Kidney capillary endothelial cell (primary cell): ENCODE data around the gene RAD52.

Experiments used
- DNase-seq: peaks from one replicate; pipeline ENCODE4 v3.0.0-alpha.2; 2018; ENCODE audit warnings: low spot score

Gene RAD52

DNA sequence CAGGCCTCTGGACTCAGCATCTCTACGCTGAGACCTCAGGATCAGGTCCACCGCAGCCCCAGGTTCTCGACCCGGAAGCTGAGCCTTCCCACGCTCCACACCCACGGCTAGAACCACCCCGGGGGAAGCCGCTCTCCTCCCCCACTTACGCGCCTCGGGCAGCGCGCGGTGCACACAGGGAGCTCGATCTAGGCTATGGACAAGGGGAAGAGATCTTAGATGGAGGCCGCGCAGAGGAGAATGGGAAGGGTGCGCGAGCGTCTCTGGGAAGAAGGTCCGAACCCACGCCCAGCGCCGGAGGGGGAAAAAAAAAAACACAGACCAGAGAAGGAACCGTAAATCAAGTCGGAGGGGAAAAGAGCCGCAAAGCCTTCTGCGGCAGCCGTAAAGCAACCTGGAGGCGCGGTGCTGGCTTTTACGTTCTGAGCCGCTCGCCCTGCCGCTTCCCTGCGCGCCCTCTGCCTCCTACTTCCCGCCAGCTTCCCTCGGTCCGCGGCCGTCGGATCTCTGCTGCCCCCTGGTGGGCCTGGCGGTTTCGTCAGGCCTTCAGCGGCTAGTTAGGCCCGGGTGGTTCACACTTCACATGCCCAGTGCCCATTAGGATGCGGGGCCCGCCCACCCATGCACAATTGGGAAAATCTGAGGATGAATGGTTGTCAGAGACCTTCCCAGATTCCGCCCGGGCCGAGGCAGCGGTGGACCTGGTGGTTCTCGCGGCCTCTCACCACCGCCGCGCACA is at the start of gene RAD52:
Gene RAD52 (minus strand): TSS at position 242 of the 739 bp plus-strand sequence. CDS start 16,636 bp downstream, outside the sequence.
- DNase-seq: peak; percentile 97

DNA sequence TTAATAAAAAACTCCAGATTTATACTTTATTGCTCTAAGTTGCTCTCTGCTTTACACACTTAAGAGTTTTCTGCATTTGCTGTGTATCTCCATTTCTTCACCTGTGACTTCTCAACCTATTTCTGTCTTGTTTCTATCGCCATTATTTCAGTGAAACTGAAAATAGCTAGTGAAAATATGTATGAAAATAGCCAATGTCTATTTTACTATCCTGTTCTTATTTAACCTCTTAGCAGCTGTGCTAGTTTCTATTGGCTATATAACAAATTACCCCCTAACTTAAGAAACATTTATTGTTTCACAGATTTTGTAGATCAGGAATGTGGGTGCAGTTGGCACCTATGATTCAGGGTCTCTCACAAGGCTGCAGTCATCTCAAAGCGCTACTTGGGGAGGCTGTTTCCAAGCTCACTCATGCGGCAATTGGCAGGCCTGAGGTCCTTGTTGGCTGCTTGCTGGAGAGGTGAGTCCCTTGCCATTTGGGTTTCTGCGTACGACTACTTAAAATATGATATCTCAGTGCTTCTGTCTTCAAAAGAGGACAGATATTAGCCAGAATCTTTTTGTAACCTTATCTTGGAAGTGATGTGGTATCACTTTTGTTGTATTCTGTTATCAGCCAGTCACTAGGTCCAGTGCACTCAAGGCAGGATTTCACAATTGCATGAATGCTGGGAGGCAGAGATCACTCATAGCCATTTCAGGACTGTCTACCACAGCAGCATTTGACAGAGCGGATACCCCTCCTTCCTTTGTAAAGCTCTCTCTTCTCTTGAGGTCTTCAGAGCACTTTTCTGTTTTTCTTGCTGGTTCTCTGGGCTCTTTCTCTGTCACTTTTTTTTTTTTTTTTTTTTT is 48.8 kb upstream of the RAD52 start:
- no peak for DNase-seq

DNA sequence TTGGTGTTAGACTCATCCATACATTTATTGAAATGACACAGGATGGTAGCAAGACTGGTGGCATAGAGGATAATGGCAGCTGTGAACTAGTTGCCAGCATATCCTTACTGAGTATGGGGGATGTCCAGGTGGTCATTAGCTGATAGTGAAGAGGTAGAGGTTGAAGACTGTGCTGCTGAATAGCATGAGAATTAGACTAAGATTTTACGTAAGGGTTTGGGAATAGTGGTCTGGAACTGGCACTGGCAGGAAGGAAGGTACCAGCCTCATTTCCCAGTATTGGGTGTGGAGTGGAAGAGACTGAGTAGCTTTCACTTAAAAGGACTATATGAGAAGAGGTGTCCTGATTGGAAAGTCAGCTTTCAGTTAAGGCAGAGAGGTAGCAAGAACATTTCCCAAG is 48.0 kb upstream of the RAD52 start:
- no peak for DNase-seq

DNA sequence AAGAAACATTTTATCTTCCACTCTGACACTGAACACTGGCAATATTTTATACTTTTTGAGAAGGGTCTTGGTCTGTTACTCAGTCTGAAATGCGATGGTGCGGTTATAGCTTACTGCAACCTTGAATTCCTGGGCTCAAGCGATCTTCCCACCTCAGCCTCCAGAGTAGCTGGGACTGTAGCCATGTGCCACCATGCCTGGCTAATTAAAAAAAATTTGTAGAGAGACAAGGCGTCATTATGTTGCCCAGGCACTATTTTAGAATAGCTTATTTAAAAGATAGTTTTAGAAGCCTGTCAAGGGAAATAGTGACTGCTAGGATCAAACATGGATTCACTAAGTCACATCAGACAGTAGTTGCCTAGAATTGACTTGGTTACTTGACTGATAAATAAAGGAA is 47.4 kb upstream of the RAD52 start:
- DNase-seq: no peak

DNA sequence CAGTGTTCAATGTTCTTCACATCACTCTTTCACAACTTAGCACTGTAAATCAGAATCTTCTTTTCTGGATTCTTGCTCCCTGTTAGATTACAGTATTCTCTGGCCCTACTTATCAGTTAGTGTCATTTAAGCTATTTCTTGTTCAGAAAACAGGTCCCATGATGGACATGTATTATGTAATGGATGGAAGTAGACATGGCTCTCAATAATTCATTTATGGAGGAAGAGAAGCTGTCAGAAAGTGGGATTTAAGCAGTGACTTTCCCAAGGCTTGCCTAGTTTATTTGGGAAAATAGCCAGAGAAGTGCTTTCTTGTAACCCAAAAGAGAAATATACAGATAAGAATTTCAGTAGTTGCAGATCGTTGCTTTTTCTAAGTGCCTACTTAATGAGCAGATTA is 43.2 kb upstream of the RAD52 start:
- DNase-seq: no peak

DNA sequence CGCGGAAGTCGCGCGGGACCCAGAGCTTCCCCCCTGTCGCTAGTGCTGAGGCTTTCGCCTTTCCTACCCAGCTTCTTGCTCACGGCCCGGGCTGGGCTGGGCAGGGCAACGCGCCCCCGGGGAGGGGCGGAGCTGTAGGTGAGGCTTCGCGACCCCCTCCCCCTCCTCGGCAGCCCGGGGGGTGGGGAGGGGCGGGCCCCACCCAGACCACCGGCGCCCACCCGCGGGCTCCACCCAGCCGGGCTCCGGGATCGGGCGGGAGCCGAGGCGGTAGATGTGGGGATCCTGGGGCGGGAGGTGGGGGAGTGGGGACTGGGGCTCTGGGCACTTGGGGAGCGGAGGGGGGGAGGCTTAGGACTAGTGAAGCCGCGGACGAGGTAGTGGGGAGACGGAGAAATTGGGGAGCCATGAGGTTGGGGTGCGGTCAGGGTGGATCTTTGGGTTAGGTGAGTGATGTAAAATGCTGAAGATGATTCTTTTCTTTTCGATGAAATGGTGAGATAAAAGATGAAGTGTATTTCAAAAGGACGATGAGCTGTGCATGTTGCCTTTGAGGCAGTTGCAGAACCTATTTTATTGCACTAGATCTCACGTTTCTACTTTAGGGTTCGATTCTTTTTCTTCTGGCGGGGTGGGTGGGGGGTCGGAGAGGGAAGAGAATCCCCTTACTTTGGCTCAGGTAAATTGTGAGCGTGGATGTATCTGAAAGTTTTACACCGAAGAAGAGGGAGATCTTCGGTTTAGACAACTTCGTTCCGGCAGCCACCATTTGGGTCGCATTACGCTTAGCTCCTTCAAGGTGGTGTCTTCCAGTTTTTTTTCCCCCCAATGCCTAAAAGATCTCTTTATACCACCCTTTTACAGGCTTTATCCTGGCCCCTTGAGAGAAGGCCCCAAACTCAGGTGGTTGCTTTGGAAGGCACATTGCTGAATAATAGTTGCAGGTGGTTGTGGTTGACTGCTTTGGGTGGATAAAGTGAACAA is 42.1 kb upstream of the RAD52 start:
- DNase-seq: no peak

DNA sequence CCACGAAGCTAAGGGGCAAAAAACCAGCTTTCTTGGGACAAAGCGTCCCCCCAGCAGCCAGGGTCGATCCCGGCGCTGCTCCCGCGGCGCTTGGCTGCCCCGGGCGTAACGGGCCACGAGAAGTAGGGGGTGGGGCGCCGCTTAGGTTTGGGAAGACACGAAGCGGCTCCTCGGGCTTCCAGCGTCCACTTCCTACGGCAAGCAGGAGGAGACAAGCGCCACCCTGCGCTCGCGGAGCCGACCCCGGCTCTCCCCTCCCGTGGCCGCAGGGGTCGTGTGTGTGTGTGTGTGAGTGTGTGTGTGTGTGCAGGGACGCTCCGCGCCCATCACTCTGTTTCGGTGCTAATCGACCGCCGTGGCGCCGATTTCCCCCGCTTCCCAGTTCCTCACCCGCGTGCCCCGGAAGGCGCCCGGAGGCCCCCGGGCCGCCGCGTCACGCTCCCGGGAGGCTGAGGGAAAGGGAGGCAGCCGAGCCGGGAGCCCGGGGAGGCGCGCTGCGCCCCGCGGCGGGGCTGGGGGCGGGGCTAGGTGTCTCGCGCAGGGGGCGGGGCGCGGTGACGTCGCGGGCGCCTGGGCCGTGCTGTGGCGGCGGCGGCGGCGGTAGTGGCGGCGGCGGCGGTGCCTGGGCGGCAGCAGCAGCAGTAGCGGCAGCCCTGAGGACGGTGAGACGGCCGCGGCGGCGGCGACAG is 41.3 kb upstream of the RAD52 start, which contains the start of gene ERC1:
Gene ERC1 (plus strand): TSS at position 563 of the 689 bp plus-strand sequence. CDS start 36,681 bp downstream, outside the sequence.
- peak; percentile 80 for DNase-seq

DNA sequence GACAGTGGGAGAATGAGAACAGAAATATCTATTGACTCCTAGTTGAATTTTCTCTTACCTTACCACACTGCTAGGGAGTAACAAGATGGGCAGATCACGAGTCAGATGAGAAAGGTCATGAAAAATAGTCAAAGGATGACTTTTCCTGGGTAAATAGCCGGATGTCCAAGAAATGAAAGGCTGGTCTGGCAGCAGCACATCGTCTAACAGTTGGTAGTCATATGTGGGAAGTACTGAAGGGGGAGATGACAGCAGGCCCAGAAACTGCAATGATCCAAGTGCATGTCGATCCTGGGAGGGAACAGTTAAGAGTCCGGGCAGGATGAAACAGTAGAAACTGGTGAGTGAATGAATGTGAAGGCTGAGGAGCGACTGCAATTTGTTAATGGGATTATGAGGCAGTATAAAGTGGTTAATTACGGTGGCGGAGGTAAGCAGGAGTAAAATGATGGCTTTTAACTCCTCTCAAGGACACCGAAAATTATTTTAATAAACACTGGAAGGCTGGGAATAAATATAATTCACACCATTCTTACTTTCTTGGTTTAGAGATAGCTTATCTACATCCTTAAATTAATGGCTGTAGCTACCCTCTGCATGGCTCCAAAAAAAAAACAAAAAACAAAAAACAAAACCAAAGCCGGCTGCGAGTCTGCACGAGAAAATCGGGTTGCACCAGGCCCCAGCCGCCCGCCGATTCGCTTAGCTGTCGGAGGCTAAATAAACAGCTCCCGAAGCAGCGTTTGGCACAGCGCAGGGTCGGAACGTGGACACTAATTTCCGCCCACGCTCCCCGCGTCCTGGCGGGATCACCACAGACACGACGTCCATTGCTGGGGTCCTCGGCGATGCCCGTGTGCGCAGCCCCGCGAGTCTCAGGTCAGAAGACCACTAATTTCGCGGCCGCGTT is 40.5 kb upstream of the RAD52 start:
- DNase-seq: peak; percentile 77

DNA sequence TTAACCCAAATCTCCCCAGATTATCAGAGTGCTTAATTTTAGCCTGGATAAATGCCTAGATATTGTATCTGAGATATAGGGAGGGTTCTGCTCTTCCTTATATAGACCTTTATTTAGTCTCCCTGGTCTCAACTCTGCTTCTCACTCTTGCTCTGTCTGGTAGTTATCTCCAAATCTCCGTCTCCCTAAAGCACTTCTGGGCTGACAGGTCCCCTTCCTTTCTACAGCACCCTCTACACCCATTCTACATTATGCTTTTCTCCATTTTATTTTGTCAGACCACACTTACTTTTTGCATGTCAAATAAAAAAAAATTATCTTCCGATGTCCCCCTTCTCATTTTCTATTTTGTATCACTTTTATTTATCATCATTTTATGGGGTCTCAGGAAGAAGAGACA is 39.6 kb upstream of the RAD52 start:
- no peak for DNase-seq

DNA sequence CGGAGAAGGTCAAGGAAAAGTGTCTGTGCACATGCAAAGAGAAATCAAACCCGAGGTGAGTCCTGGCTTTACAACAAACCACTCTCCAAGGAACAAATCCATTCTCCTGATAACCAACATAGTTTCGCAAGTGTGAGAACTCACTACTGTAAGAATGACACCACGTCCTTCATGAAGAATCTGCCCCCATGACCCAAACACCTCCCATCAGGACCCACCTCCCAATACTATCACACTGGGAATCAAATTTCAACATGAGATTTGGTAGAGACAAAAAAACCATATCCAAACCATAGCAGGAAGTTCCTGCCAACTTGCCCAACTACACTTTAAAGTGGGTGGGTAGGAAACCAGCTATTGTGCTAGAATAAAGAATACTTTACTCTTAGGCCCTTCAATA is 39.2 kb upstream of the RAD52 start:
- no peak for DNase-seq

DNA sequence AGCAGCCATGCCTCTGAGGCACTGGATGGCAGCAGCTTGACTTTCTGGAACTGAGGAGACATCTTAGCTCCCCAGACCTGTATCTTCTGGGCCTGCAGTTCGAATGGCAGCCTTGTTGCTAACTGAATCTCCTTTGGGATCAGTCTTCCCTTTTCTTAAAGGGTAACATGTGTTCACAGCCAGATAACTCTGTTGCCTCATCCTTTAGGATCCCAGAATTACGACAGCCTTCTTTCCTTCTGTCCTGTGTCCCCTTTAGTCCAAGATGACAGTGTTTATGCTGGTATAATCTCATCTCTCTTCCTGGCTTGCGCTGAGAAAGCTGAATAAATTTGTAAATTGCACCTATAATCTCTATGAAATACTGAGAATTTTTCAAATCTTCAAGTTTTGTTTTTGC is 32.5 kb upstream of the RAD52 start:
- no peak for DNase-seq

DNA sequence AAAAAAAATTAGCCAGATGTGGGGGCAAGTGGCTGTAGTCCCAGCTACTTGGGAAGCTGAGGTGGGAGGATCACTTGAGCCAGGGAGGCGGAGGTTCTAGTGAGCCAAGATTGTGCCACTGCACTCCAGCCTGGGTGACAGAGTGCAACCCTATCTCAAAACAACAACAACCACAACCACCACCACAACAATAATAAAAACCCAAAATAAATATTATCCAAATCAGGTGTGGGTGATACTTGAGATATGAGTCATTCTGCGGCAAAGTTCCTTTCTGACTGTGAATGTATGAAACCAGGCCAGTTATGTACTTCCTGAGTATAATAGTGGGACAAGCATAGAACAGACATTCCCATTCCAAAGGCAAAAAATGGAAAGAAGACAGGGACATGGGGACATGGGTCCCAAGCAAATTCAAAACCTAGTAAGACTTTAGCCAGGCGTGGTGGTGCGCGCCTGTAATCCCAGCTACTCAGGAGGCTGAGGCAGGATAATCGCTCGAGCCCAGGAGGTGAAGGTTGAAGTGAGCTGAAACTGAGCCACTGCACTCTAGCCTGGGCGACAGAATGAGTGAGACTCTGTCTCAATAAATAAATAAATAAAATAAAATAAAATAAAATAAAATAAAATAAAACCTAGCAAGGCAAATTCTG is 31.8 kb upstream of the RAD52 start:
- DNase-seq: peak; percentile 15

DNA sequence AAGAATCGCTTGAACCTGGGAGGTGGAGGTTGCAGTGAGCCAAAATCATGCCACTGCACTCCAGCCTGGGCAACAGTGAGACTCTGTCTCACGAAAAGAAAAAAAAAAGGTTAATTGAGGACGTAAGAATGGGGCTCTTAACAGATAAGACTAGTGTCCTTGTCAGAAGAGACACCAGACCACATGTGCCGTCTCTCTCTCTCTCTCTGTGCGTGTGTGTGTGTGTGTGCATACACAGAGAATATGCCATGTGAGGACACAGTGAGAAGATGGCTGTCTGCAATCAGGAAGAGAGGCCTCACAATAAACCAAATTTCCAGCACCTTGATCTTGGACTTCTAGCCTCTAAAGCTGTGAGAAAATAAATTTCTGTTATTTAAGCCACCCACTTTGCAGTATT is 29.9 kb upstream of the RAD52 start:
- no peak for DNase-seq

DNA sequence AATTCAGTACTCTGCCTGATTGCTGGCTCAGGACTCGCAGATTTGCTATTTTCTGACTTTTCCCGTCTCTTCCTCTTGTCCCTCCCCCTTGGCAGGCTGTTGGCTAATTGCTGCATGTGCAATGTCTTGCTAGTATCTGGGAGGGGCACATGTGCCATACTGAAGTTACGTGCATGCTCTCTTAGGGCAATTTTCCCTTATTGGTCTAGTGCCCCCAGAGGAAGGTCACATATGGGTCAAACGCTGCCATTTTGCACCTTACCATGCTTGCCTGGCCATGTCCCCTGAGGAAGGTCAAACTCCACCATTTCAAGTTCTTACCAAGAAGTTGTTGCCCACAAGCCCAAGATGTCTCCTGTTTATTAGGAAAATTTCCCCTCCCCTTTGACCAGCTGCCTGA is 27.7 kb upstream of the RAD52 start:
- DNase-seq: no peak

DNA sequence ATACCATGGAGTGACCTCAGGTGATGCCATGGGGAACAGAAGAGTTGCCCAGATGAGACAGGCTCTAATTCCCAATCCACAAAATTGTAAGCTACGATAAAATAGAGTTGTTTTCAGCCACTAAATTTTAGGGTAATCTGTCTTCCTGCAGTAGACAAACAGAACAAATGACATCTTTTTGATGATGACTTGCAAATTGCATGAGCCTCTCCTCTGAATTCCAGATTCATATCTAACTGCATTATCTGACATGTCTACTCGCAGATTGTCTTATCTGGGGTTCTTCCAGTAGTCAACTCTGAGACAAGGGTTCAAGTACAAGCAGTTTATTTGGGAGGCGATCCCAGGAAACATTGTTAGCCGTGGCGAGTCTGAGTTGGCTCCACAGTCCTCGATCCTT is 27.1 kb upstream of the RAD52 start:
- no peak for DNase-seq

DNA sequence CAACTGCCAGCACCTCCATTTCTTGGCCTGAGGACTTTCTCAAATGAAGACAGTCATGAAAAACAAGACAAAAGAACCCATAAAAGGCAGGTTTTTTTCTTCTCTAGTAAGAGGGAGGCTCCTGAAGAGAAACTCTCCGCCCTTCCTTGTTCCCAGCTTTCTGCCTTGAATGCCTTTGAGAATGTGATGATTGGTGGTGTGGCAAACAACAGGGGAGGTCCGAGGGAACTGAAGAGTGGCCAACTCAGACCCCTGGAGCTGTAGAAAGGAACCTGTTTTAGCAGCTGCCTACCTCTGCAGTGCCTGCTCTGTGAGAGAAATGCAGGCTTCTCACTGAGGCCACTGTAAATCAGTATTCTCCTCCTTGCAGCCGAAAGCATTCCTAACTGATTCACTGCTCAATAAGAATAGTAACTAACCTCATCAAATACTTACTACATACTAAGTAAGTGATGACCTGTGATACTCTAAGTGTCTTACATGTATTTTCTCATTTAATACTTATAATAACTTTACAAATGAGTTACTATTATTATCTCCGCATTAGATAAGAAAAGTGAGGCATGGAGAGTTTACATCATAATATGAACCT is 24.9 kb upstream of the RAD52 start:
- no peak for DNase-seq

DNA sequence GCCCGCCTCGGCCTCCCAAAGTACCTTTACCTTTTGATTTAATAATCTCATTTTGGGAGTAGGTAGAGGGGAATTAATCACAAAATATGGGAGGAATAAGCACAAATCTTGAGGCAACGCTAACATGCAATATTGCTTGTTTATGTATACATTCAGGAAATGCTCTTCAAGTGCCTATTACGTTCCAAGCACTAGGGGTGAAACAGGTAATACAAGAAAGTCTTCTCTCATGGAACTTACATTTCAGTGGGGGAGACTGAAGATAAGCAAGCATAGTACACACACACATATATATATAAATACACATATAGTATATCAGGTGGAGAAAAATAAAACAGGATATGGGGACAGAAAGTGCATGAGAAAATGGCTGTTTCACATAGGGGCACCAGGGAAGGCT is 22.5 kb upstream of the RAD52 start:
- no peak for DNase-seq

DNA sequence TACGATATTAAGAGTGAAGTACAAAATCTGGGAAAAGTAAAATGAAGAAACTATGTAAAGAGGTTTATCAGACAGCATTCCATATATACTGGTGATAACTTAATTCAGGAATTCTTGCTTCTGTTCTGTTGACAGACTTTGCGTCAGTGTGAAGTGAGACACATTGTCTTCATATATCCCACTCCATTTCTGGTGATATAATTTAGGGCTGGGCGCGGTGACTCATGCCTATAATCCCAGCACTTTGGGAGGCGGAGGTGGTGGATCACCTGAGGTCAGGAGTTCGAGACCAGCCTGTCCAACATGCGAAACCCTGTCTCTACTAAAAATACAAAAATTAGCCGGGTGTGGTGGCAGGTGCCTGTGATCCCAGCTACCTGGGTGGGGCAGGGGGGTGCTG is 20.3 kb upstream of the RAD52 start:
- no peak for DNase-seq

DNA sequence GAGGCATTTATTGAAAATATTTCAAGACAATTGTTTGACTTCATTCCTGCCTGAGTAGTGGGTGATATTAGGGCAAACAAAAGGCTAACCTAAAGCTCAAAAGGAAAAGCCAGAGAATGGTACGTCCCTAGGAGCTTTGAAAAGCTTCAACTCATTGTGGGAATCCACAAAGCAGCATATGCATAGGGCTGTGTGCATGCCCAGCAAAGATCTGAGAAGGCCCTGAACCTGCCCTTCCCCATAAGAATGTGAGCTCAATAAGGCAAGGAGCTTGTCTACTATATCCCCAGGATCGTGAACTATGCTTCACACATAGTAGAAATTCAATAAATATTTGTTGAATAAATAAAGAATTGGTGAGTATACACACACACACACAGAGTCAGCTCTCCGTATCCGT is 19.1 kb upstream of the RAD52 start:
- no peak for DNase-seq

DNA sequence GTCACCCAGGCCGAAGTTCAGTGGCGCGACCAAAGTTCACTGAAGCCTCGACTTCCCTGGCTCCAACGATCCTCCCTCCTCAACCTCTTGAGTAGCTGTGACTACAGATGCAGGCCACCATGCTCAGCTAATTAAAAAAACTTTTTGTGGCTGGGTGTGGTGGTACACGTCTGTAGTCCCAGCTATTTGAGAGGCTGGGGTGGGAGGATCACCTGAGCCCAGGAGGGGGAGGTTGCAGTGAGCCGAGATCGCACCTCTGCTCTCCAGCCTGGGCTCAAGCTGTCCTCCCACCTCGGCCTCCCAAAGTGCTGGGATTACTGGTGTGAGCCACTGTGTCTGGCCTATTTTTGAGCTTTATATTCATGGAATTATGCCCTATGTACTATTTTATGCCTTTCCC is 18.1 kb upstream of the RAD52 start:
- no peak for DNase-seq
